ENCODE measurements around the gene CDC14A.

CDC14A gene

GRCh38 chr1:100565533-100565932, 213.2 kb downstream of the CDC14A start:
- TF ChIP-seq, protein P1, sequence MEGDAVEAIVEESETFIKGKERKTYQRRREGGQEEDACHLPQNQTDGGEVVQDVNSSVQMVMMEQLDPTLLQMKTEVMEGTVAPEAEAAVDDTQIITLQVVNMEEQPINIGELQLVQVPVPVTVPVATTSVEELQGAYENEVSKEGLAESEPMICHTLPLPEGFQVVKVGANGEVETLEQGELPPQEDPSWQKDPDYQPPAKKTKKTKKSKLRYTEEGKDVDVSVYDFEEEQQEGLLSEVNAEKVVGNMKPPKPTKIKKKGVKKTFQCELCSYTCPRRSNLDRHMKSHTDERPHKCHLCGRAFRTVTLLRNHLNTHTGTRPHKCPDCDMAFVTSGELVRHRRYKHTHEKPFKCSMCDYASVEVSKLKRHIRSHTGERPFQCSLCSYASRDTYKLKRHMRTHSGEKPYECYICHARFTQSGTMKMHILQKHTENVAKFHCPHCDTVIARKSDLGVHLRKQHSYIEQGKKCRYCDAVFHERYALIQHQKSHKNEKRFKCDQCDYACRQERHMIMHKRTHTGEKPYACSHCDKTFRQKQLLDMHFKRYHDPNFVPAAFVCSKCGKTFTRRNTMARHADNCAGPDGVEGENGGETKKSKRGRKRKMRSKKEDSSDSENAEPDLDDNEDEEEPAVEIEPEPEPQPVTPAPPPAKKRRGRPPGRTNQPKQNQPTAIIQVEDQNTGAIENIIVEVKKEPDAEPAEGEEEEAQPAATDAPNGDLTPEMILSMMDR (IDR thresholded peaks at IDR 0.05; ENCODE audit: low read length, missing control alignments): no peak
- DNase-seq (ENCODE audit: low read depth): no peak
- H3K4me3 ChIP-seq (replicated peaks; ENCODE audit: low read depth, low read length): no peak overlapping the region

DNA sequence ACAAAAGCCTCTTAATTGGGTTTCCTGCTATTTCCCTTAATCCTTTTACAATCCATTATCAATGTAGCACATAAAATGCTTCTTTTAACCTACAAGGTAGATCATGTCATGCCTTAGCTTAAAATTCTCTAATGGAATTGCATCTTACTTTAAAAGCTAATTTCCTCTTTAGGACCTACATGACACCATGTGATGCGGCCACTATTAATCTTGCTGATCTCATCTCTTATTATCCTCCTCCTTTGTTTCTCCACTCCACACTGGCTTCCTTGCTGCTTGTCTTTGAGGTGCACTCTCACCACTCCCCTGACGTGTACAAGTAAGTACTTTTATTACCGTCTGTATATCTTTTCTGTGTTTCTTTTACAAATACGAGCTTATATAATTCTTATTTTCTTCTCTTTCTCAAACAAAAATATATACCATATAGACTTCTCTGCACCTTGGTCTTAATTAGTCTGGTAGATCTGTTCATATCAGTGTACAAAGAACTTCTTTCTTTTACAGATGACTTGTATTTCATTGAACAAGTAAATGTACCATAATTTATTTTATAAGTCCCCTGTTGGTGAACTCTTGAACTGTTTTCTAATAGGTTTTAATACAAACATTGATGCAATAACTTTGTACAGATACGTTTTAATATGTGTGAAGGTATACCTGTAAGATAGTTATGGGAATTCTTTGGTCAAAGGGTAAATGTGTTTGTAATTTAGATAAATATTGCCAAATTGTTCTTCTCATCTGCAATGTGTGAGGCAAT, 213.8 kb downstream of the CDC14A start:
- no peak for DNase-seq (ENCODE audit: low read depth)
- no peak overlapping the region for H3K4me3 ChIP-seq (replicated peaks; ENCODE audit: low read depth, low read length)
- TF ChIP-seq, protein P1 (IDR thresholded peaks at IDR 0.05; ENCODE audit: low read length, missing control alignments): no peak

DNA sequence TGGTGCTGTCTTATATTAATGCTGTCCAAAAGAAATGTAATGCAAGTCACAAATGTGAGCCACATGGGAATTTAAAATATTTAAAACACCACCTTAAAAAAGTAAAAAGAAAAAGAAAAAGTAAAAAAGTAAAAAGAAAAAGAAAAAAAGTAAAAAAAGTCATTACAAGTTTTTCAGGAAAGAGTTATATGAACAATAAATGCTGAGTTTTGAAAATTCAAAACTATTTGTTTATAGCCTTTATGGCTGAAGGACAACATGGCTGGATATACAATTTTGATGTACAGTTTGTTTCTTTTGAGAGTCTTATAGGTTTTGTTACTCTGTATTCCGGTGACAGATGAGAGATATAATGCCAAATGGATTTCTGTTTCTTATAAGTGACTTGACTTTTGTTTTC, 214.8 kb downstream of the CDC14A start:
- no peak for DNase-seq (ENCODE audit: low read depth)
- TF ChIP-seq, protein P1 (IDR thresholded peaks at IDR 0.05; ENCODE audit: low read length, missing control alignments): no peak
- no peak overlapping the region for H3K4me3 ChIP-seq (replicated peaks; ENCODE audit: low read depth, low read length)
